CD4-positive, alpha-beta T cell treated with Interleukin-21 for 1 hour (primary cell): ENCODE data around the gene PSRC1.

ENCODE experiments used
- DNase-seq: peaks from one replicate; pipeline ENCODE4 v3.0.0-alpha.2; 2020

Gene PSRC1

DNA sequence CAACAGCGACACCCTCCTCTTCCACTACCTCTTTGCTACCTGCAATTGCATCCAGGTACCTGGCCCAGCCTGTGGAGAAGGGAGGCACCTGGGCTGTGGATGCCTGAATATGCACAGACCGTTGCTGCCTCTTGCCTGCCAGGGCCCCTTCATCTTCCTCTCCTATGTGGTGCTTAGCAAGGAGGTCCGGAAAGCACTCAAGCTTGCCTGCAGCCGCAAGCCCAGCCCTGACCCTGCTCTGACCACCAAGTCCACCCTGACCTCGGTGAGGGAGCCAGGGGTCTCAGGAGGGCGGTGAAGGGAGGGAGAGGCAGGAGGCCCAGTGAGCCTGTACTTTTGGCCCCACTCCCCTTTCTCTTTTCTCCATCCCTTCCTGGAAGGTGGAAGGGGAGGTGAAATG, 11.5 kb downstream of the PSRC1 start:
- DNase-seq: no peak

DNA sequence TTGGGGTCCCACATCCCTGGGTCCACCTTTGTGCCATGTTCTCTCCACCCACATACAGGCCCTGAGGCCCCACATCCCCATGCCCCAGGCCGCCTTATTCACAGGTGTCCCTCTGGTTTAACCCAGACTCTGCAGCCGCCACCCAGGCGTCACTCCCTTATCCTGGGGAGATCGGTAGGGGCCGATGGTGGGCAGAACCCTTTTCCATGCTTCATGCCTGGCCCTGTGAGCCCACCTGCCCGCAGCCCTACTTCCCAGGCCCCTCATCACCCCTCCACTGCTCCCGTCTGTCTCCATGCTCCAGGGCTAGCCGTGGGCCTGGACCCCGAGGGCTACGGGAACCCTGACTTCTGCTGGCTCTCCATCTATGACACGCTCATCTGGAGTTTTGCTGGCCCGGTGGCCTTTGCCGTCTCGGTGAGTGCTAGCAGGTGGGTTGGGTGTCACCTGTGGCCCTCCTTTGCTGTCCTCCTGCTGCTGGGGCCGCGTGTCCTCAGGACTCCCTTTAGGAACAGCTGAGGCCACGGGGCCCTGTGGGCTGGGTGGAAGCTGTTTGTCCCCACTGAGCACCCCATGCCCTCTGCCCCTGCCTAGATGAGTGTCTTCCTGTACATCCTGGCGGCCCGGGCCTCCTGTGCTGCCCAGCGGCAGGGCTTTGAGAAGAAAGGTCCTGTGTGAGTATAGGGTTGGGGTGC, 12.2 kb downstream of the PSRC1 start:
- DNase-seq: no peak

DNA sequence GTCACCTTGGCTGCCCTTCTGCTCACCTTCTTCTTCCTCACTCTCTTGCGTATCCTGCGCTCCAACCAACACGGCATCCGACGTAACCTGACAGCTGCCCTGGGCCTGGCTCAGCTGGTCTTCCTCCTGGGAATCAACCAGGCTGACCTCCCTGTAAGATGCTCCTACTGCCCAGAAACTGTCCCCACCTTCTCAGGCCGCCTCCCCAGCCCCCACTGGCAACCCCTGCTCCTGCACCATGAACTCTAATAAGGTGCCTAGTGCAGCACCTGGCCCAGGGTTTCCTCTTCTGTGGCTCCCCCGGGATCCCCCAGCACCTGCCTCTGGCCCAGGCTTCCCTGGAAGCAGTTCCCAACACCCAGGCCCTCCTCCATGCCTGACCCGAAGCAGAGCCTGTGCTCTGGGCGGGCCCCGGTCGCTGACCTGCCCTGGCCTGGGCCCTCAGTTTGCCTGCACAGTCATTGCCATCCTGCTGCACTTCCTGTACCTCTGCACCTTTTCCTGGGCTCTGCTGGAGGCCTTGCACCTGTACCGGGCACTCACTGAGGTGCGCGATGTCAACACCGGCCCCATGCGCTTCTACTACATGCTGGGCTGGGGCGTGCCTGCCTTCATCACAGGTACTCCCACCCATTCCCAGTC, 12.8 kb downstream of the PSRC1 start:
- DNase-seq: no peak

DNA sequence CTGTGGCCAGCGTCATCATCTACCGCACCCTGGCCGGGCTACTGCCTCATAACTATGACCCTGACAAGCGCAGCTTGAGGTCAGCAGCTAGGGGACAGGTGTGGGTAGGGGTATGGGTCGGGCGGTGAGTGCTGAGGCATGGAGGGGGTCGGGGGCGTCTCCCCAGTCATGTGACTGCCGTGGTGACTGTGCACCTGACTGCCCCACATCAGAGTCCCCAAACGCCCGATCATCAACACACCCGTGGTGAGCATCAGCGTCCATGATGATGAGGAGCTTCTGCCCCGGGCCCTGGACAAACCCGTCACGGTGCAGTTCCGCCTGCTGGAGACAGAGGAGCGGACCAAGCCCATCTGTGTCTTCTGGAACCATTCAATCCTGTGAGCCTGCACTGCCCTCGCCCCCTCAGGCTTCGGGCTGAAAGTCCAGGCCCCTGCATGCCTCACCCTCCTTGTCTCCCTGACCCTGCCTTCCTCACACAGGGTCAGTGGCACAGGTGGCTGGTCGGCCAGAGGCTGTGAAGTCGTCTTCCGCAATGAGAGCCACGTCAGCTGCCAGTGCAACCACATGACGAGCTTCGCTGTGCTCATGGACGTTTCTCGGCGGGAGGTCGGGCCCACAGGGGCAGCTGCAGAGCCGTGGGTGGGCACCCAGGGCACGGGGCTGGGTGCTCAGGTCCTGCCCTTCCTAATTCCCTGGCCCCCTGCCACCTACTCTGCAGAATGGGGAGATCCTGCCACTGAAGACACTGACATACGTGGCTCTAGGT, 13.5 kb downstream of the PSRC1 start:
- no peak for DNase-seq

DNA sequence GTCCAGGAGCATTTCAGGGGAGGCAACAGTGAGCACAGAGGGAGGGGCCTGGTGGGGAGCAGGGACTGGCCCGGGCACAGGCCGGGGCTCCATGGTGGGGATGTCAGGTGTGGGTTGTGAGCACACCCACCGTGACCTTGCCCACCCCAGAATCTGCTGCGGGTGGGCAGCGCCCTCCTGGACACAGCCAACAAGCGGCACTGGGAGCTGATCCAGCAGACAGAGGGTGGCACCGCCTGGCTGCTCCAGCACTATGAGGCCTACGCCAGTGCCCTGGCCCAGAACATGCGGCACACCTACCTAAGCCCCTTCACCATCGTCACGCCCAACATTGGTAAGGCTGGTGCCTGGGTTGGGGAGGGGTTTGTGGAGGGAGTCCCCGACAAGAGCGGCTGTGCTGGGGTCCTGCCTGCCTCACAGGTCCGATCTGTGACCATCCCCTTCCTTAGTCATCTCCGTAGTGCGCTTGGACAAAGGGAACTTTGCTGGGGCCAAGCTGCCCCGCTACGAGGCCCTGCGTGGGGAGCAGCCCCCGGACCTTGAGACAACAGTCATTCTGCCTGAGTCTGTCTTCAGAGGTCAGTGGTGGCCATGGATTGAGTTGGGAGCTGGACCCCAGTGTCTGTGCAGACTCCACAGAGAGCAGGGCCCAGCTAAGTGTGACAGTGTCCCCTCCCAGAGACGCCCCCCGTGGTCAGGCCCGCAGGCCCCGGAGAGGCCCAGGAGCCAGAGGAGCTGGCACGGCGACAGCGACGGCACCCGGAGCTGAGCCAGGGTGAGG, 14.3 kb downstream of the PSRC1 start:
- no peak for DNase-seq

DNA sequence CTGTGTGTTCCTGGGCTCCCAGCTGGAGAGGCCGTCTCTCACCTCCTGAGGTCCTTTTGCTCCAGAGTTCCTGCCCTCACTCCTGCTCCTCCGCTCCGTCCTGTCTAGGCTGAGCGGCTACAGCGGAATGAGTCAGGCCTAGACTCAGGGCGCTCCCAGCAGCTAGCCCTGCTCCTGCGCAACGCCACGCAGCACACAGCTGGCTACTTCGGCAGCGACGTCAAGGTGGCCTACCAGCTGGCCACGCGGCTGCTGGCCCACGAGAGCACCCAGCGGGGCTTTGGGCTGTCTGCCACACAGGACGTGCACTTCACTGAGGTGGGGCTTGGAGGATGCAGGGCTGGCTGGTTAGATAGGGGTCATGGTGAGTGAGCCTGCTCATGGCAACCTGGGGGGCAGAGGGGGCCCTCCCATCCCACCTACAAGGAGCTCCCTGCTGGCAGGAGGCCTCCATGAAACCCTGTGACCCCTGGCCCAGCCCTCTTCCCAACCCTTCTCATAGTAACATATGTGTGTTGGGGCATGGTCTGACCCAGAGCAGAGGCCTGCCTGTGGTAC, 15.1 kb downstream of the PSRC1 start:
- no peak for DNase-seq

DNA sequence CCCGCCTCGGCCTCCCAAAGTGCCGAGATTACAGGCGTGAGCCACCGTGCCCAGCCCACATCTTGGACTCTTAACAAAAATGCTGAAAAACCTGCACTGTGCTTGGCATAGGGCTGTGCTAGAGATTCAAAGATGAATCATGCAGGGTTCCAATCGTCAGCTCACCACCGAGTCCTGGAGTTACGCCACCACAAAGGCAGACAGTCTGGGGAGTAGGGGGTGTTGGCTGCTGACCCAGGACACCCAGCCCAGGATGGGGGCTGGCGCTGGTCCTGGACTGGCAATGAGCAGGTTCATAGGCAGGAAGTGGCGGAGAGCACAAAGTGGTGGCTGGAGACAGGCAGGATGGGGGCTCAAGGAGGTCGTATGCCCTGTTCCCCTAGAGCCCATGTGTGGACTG, 16.0 kb downstream of the PSRC1 start:
- no peak for DNase-seq

DNA sequence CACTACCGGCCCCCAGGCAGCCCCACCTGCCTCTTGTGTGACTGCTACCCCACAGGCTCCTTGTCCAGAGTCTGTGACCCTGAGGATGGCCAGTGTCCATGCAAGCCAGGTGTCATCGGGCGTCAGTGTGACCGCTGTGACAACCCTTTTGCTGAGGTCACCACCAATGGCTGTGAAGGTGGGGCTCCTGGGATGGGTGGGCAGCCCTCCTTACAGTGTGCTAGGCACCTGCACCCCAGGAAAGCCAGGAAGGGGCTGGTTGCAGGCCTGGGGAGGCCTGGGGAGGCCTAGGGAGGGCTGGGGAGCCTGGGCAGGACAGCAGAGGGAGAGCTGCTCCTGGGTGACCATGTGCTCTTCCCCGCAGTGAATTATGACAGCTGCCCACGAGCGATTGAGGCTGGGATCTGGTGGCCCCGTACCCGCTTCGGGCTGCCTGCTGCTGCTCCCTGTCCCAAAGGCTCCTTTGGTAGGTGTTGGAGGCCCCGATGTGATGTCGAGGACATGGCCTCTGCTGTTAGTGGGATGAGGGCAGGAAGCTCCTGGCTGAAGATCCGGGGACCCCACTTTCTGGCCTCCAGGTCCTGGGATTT, 17.1 kb downstream of the PSRC1 start:
- DNase-seq: no peak

DNA sequence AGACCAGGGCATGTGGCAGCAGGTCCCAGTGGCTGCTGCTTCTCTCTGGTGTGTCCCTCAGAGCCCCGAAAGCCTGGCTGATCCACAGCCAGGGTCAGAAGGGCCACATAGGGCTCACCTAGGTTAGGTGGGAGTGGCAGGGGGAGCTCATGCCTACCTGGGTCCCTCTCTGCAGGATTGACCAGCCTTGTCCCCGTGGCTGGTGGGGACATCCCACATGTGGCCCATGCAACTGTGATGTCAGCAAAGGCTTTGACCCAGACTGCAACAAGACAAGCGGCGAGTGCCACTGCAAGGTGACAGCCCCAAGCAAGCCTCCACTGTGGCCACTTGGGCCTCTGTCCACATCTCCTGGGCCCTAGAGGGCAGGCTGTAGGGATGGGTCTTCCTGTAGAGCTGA, 17.9 kb downstream of the PSRC1 start:
- DNase-seq: no peak

DNA sequence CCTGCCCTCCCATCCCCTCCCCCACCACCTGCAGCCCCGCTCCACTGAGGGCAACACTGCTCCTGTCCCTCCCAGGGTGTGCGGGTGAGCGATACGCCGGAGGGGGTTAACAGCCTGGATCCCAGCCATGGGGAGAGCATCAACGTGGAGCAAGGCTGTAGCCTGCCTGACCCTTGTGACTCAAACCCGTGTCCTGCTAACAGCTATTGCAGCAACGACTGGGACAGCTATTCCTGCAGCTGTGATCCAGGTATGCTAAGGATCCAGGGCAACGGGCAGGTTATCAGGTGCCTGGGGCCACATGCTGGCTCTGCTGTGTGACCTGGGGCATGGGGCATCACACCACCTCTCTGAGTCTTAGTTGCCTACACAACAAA, 18.6 kb downstream of the PSRC1 start:
- DNase-seq: no peak

DNA sequence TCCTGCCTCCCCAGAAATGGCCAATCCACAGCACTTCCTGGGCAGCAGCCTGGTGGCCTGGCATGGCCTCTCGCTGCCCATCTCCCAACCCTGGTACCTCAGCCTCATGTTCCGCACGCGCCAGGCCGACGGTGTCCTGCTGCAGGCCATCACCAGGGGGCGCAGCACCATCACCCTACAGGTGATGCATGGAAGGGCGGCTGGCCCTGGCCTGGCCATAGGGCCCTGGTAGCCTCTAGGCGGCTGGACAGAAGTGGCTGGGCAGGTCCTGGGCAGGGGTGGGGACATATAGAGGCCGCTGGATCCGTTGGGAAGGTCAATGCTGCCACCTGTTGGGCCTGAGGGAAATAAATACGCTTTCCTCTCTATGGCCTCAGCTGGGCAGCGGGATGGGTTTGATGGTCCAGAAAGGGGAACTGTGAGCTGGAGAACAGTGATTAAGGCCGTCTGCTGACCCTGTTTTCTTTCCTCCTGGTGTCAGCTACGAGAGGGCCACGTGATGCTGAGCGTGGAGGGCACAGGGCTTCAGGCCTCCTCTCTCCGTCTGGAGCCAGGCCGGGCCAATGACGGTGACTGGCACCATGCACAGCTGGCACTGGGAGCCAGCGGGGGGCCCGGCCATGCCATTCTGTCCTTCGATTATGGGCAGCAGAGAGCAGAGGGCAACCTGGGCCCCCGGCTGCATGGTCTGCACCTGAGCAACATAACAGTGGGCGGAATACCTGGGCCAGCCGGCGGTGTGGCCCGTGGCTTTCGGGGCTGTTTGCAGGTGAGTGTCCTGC, 19.2 kb downstream of the PSRC1 start:
- peak; percentile 73 for DNase-seq

DNA sequence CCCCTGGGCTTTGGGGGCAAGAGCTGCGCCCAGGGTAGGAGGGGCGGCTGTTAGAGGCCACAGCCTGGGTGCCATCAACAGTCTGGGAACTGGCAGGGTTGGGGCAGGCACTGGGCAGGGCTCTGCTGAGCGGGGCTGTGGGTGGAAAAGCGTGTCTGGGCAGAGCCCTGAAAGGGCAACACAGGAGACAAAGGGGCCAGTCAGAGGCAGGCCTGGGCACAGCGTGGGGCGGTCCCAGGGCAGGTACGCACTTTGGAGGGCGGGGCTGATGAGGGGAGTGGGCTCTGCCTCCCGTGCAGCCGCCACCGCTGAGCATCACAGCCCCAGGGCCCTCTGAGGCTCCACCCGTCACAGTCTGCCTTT, 19.7 kb downstream of the PSRC1 start:
- no peak for DNase-seq

DNA sequence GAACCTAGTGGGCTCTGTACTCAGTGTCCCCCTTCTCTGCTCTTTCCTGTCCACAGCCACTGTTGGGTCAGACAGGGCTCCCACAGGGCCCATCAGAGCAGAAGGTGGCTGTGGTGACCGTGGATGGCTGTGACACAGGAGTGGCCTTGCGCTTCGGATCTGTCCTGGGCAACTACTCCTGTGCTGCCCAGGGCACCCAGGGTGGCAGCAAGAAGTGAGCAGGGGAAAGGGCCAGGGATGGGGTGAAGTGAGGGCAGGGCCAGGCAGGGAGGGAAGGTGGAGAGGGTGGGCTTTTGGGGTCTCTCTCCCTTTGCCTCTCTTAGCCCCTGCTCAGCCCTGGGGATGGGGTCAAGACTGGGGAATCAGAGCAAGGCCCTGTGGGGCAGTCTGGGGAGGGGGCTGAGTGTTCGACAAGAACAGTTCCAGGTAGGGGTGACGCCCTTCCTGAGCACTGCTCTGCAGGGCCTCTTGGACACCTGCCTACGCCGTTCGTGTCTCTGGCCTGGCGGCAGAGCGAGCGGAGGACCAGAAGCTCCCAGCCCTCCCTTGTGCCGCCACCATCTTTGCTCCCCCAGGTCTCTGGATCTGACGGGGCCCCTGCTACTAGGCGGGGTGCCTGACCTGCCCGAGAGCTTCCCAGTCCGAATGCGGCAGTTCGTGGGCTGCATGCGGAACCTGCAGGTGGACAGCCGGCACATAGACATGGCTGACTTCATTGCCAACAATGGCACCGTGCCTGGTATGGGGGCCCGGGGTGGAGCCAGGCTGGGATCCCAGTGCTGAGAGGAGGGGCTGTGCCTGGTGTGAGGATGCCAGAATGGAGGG, 20.5 kb downstream of the PSRC1 start:
- DNase-seq: no peak

DNA sequence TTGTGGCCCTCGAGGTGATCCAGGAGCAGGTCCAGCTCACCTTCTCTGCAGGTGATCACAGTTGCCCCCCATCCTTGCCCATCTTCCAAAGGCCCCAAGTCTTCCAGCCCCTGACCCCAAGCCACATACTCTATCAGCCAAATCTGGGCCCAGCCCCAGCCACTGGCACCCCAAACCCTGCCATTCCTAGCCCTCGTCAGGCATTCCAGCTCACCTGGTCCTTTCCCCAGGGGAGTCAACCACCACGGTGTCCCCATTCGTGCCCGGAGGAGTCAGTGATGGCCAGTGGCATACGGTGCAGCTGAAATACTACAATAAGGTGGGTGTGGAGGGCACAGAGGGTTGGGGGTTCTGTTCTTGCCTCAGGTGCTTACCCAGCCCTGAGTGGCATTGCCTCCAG, 21.4 kb downstream of the PSRC1 start:
- DNase-seq: no peak

DNA sequence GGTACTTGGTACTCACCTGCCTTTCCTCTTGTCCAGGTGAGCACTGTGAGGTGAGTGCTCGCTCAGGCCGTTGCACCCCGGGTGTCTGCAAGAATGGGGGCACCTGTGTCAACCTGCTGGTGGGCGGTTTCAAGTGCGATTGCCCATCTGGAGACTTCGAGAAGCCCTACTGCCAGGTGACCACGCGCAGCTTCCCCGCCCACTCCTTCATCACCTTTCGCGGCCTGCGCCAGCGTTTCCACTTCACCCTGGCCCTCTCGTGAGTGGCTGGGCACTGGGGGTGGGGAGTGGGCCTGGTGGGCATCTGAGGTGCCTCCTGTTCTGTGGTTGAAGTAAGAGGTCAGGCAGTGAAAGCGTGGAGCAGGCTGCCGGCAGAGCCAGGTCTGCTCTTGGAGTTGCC, 21.9 kb downstream of the PSRC1 start:
- DNase-seq: no peak

DNA sequence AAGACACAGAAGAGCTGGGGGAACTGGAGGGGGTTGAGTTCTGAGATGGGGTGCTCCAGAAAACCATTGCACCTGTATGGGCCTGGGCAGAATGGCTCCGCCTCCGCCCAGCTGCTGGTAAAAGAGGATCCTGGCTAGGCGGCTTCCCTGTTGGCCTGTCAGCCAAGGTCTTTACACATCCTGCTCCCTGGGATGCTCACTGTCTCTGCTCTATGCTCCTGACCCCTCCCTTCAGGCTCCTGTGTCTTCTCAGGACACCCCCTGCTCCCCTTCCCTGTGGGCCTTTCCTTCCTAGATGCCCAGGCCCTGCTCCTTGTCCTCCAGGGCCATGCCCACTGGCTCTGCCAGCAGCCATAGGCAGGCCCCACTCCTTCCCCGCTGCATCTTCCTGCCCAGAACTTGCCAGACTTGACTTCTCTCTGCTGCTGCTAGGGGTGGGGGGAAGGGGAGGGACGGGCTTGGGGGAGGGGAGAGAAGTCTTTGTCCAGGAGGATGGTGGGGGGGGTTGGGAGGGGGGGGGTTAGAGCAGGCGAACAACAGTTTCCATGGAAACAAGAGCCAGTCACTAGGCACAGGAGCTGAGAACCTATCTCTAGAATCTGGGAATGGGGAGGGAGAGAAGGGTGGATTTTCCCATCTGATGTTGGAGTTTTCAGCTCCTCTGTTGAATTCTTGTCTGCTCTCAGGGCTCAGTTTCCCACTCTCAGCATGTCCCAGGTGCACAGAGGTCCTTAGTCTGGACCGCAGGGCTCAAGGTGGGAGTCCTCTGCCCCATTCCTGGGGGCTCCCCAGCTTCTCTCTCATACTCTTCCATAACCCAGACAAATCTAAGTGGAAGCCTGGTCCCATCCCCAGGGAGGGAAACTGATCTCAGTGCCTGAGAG, 23.0 kb downstream of the PSRC1 start:
- no peak for DNase-seq

DNA sequence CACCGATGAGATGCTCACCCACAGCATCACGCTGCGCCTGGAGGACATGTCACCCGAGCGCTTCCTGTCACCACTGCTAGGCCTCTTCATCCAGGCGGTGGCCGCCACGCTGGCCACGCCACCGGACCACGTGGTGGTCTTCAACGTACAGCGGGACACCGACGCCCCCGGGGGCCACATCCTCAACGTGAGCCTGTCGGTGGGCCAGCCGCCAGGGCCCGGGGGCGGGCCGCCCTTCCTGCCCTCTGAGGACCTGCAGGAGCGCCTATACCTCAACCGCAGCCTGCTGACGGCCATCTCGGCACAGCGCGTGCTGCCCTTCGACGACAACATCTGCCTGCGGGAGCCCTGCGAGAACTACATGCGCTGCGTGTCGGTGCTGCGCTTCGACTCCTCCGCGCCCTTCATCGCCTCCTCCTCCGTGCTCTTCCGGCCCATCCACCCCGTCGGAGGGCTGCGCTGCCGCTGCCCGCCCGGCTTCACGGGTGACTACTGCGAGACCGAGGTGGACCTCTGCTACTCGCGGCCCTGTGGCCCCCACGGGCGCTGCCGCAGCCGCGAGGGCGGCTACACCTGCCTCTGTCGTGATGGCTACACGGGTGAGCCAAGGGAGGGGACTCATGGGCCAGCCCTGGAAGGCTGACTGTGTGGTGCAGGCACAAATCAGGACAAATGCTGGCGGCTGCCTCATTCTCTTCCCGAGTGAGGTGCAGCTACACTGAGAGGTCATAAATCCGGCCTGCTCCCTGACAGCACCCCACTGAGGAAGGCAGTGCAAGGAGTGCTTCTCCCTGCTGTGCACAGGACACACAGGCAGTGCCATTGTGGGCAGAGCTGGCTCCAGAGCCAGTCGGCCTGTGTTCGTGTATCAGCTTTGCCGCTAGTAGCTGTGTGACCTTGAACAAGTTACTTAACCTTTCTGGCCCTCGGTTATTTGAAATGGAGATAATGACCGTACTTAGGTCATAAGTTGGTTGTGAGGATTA, 24.2 kb downstream of the PSRC1 start:
- DNase-seq: no peak

DNA sequence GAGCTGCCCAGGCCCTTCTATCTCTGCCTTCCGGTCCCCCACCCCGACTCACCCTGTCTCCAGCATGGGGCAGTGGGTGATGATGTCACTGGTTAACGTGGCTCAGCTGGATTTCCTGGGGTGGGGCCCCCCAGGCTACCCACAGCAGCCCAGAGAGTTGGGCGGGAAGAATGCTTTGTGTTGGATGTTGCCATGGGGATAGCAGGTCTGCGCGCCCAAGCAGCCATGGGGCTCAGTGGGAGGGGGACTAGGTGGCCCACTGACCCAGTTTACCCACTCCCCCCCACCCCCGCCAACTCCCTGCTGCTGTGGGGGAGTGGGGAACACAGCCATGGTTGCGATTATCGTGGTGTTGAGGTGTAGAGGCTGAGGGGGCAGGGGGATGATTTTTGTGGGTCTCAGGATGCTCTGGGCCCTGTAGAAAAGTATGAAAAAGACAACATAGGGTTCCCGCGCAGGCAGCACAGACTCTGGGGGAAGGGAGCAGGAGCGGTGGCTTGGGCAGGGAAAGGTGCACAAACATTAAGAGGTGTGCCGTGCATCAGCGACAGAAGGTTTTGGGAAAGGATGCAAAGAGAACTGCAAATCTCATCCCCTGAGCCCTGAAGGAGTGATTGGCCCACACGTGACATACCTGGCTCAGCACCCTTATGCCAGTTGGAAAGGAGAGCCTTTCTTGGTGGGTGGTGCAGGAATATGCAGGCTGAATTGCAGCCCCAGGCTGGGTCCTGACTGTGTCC, 25.1 kb downstream of the PSRC1 start:
- DNase-seq: no peak
